Mammary epithelial cell (primary cell): ENCODE results near the gene SVIL.

ENCODE experiments used
- EZH2 ChIP-seq: IDR thresholded peaks from 2 replicates; pipeline ENCODE4 v1.6.1; 2012; ENCODE audit warnings: low read length, inconsistent platforms, borderline replicate concordance
- TF ChIP-seq, protein P1 (sequence below), 2 donors: IDR thresholded peaks in 1 of 2; conservative IDR thresholded peaks in 1 of 2; 2 replicates each; pipeline ENCODE4 v1.5.1; 2011 to 2012; ENCODE audit warnings: inconsistent platforms in 2 of 2, low read length in 2 of 2, mild to moderate bottlenecking in 2 of 2, control low read depth in 1 of 2, low read depth in 1 of 2; ENCODE audit not compliant: insufficient read depth in 1 of 2; ENCODE audit errors: extremely low read depth in 1 of 2

DNA sequence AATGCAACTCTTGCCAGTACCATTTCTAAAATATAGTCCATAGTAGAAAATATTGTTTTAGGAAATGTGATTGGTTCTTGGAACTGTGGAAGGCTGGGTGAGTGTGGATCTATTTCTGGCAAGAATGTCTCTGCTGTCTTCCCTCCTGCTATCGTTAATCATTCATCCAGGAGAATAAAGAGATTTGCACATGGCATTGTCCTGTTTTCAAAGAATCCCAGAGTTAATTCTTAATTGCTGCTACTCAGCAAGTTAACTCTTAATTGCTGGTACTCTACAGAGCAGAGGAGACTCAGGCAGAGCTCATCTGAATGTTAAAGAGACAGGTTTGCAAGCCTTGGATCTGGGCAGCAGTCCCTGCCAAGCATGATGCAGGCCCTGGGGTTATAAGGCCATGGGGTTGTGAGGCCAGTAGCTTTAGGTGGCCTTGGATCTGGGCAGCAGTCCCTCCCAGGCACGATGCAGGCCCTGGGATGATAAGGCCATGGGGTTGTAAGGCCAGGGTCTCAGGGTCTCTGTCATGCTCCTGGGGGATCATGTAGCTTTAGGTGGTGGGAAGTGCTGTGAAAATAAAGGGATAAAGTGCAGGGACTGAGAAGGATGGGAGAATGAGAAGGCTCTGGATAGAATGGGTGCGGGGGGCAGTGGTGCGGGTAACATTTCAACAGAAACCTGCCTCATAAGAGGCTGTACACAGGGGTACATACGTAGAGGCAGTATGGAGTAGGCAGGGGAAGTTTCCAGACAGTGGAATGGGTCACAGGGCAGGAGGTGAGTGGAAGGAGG lies 162.3 kb downstream of the SVIL start:
- TF ChIP-seq, protein P1, sequence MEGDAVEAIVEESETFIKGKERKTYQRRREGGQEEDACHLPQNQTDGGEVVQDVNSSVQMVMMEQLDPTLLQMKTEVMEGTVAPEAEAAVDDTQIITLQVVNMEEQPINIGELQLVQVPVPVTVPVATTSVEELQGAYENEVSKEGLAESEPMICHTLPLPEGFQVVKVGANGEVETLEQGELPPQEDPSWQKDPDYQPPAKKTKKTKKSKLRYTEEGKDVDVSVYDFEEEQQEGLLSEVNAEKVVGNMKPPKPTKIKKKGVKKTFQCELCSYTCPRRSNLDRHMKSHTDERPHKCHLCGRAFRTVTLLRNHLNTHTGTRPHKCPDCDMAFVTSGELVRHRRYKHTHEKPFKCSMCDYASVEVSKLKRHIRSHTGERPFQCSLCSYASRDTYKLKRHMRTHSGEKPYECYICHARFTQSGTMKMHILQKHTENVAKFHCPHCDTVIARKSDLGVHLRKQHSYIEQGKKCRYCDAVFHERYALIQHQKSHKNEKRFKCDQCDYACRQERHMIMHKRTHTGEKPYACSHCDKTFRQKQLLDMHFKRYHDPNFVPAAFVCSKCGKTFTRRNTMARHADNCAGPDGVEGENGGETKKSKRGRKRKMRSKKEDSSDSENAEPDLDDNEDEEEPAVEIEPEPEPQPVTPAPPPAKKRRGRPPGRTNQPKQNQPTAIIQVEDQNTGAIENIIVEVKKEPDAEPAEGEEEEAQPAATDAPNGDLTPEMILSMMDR (conservative IDR thresholded peaks at IDR 0.05 in 1 of 2, IDR thresholded peaks at IDR 0.05 in 1 of 2; ENCODE audit: extremely low read depth in 1 of 2, insufficient read depth in 1 of 2, low read depth in 1 of 2, low read length in 2 of 2) = no peak
- no peak for TF ChIP-seq EZH2
